NCI-H748 treated with DMSO at 0.1 percent for 48 hours (cell line): ENCODE results near the gene SPANXN3.
"Not testable (repeated sequence)": the region's sequence is repeated elsewhere in the genome, so short reads cannot be mapped to it uniquely, and the experiment has no call there.

Source experiments
- DNase-seq: peaks from one replicate; lab custom pipeline; 2025; lab: John Stamatoyannopoulos, UW

SPANXN3 gene, protein sequence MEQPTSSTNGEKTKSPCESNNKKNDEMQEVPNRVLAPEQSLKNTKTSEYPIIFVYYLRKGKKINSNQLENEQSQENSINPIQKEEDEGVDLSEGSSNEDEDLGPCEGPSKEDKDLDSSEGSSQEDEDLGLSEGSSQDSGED

GRCh38 chrX:143517375-143517774 lies at the start of gene SPANXN3:
Gene SPANXN3, minus strand, starts transcription at chrX:143517475. Its CDS starts 84 bp downstream, at chrX:143517391.
- not testable (repeated sequence) for DNase-seq

GRCh38 chrX:143536176-143536575 lies 18.9 kb upstream of the SPANXN3 start:
- no peak for DNase-seq

DNA sequence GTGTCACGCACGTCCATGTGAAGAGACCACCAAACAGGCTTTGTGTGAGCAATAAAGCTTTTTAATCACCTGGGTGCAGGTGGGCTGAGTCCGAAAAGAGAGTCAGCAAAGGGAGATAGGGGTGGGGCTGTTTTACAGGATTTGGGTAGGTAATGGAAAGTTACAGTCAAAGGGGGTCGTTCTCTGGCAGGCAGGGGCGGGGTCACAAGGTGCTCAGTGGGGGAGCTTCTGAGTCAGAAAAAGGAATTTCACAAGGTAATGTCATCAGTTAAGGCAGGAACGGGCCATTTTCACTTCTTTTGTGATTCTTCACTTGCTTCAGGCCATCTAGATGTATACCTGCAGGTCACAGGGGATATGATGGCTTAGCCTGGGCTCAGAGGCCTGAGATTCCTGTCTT lies 15.1 kb downstream of the SPANXN3 start:
- DNase-seq = not testable (repeated sequence)

DNA sequence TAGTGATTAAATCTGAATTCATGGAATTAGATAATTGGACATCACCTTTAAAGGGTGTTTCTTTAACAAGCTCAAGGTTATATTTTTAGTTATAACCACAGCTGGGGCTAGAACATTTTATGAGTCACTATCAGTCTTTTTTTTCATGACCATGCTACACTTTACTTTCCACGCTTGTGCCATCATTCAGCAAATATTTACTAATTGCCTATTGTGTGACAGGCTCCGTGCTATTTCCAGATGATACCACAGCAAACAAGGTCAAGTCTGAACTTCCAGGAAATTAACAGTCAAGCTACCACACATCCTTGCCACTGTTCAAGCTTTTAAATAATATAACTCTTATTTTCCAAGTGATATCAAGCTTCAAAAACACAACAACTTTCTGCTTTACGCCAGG lies 16.5 kb downstream of the SPANXN3 start:
- DNase-seq = peak; percentile 50

DNA sequence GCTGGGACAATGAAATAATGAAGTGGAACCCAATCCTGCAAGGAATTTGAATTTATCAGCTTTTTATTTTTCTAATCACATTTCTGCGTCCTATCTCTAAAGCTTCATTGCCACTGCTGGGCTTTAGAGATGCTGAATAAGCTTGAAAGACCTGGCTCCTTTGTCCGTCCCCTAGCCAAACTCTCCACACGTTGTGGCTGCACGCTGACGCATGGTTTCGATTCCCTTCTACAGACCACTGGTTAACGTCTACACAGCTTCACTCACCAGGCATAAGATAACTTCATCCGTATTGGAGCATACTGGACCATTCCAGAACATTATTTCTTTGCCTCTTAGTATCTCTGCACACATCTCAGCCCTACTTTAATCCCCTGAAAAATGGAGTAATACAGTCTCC lies 31.2 kb downstream of the SPANXN3 start:
- DNase-seq = no peak

DNA sequence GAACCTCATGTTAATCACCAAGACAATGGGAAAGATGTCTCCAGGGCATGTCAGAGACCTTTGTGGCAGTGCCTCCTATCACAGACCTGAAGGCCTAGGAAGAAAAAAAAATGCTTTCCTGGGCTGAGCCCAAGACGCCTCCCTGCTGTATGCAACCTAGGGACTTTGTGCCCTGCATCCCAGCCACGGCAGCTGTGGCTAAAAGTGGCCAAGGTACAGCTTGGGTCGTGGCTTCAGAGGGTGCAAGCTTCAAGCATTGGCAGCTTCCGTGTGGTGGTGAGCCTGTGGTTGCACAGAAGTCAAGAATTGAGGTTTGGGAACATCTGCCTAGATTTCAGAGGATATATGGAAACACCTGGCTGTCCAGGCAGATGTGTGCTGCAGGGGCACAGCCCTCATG lies 40.5 kb downstream of the SPANXN3 start:
- no peak for DNase-seq

GRCh38 chrX:143472347-143472938 lies 44.8 kb downstream of the SPANXN3 start:
- DNase-seq = peak; percentile 48

- DNase-seq = no peak
Observed at GRCh38 chrX:143466130-143466529, 51.1 kb downstream of the SPANXN3 start.

- no peak for DNase-seq
Observed at GRCh38 chrX:143462696-143463095, 54.6 kb downstream of the SPANXN3 start.

- no peak for DNase-seq
Observed at GRCh38 chrX:143461606-143462005, 55.7 kb downstream of the SPANXN3 start.
